Calu3 (cell line): Measurements from ENCODE around the gene MRPS16. TPM values are rescaled to one million over a fixed set of nuclear protein-coding genes. Genes with fewer than 3 reads are reported as not detected.
A peak's percentile ranks its signal among the peaks of the same experiment; 100 is the strongest.

Source experiments
- BruUV-seq: library from RNA; stranded (reverse); fragments of 400-500 nt; replicated peaks from 2 replicates; lab custom pipeline; 2021; lab: Mats Ljungman, UMichigan
- CTCF ChIA-PET: fragments of 300-600 bp; sonication (Branson Sonifier 250); formaldehyde crosslinking; loops from one replicate; lab custom pipeline; 2022; ENCODE audit warnings: antibody characterized with exemption; lab: Charles Lee
- DNase-seq: peaks from one replicate; pipeline ENCODE4 v3.0.0; 2022
- H3K27ac Mint-ChIP-seq: one replicate; pipeline ENCODE4 v1.8.0; 2022; ENCODE audit warnings: mixed read lengths; ENCODE audit not compliant: unreplicated experiment
- H3K27me3 Mint-ChIP-seq: one replicate; pipeline ENCODE4 v1.8.0; 2022; ENCODE audit warnings: mixed read lengths; ENCODE audit not compliant: unreplicated experiment
- H3K36me3 Mint-ChIP-seq: one replicate; pipeline ENCODE4 v1.8.0; 2022; ENCODE audit warnings: mild to moderate bottlenecking, moderate library complexity, mixed read lengths; ENCODE audit not compliant: insufficient read depth, unreplicated experiment
- H3K4me1 Mint-ChIP-seq: one replicate; pipeline ENCODE4 v1.8.0; 2022; ENCODE audit warnings: mild to moderate bottlenecking, low read depth, mixed read lengths; ENCODE audit not compliant: unreplicated experiment
- H3K4me3 Mint-ChIP-seq: one replicate; pipeline ENCODE4 v1.8.0; 2022; ENCODE audit warnings: mild to moderate bottlenecking, low read depth, moderate library complexity, mixed read lengths; ENCODE audit not compliant: unreplicated experiment
- H3K9me3 Mint-ChIP-seq: one replicate; pipeline ENCODE4 v1.8.0; 2022; ENCODE audit warnings: low read depth, mixed read lengths; ENCODE audit not compliant: unreplicated experiment
- CTCF ChIP-seq: fragments of 200-600 bp; IDR thresholded peaks from one replicate; pipeline ENCODE4 v1.8.0; 2022; ENCODE audit warnings: antibody characterized with exemption; ENCODE audit not compliant: unreplicated experiment
- intact Hi-C: fragments of 100-400 bp; cut with micrococcal nuclease; formaldehyde crosslinking; loops from one replicate; pipeline ENCODE4 v1.10.0; 2022; ENCODE audit not compliant: unreplicated experiment
- total RNA-seq: library from RNA; stranded (reverse); gene quantifications from 2 replicates; pipeline ENCODE4 v1.2.3, GENCODE V29; 2022

MRPS16 gene
- total RNA-seq, 1 experiment from 2014 or later, result 126 TPM

- Mint-ChIP-seq H3K27ac (peak overlapping the region; percentile 46), H3K4me1 (no peaks in the 10 kb centered on the region), H3K4me3 (no peak overlapping the region), H3K9me3 (no peaks in the 10 kb centered on the region), H3K36me3 (peaks cover 31% of the 10 kb centered on the region), H3K27me3 (no peaks in the 10 kb centered on the region)
- no peak for DNase-seq
- no peak for TF ChIP-seq CTCF
- BruUV-seq, result no TSS peak
- intact Hi-C loops, result no loop called here
- CTCF ChIA-PET, result no interaction called here
Measured at GRCh38 chr10:73229567-73229966, 22.9 kb downstream of the MRPS16 start.

GRCh38 chr10:73228247-73228646 is 24.2 kb downstream of the MRPS16 start:
- Mint-ChIP-seq H3K9me3 (no peaks in the 10 kb centered on the region), H3K27me3 (no peaks in the 10 kb centered on the region), H3K4me1 (no peaks in the 10 kb centered on the region), H3K27ac (no peak overlapping the region), H3K4me3 (no peak overlapping the region), H3K36me3 (peaks cover 22% of the 10 kb centered on the region)
- CTCF ChIA-PET, result no interaction called here
- intact Hi-C loops, result no loop called here
- DNase-seq, result no peak
- BruUV-seq, result no TSS peak
- TF ChIP-seq CTCF, result no peak

- Mint-ChIP-seq H3K9me3 (no peaks in the 10 kb centered on the region), H3K4me3 (no peak overlapping the region), H3K27ac (no peak overlapping the region), H3K36me3 (peaks cover 17% of the 10 kb centered on the region), H3K4me1 (no peaks in the 10 kb centered on the region), H3K27me3 (no peaks in the 10 kb centered on the region)
- DNase-seq, result no peak
- CTCF ChIA-PET, result no interaction called here
- no TSS peak for BruUV-seq
- intact Hi-C loops, result no loop called here
- no peak for TF ChIP-seq CTCF
Measured at GRCh38 chr10:73226663-73227062, 25.8 kb downstream of the MRPS16 start.

DNA sequence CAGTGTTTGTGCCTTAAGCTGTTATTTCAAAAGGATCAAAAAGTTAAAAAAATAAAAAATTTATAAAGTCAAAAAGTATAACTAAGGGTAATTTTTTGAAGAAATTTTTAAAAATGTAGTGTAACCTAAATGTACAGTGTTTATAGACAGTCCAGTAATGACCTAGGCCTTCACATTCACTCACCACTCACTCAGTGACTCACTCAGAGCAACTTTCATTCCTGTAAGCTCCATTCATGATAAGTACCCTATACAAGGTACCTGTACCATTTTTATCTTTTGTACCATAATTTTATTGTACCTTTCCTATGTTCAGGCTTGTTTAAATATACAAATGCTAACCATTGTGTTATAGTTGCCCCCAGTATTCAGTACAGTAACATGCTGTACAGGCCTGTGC is 26.9 kb downstream of the MRPS16 start:
- DNase-seq, result no peak
- no peaks in the 10 kb centered on the region for H3K4me1 Mint-ChIP-seq
- CTCF ChIA-PET, result interaction anchor here (0.7 kb wide), 2 partner anchors 24 to 198 kb away, joined by 3 to 4 read pairs; no protein-coding TSS in a partner anchor

More for the DNA sequence above, 26.9 kb downstream of the MRPS16 start:
- Mint-ChIP-seq H3K9me3 (no peaks in the 10 kb centered on the region), H3K27me3 (no peaks in the 10 kb centered on the region), H3K4me3 (no peak overlapping the region), H3K27ac (no peak overlapping the region), H3K36me3 (peaks cover 21% of the 10 kb centered on the region)
- BruUV-seq, result no TSS peak
- intact Hi-C loops, result no loop called here
- no peak for TF ChIP-seq CTCF
